Hematopoietic multipotent progenitor cell treated with erythropoietin and hydrocortisone succinate and interleukin-3 and kit ligand, for 8 days (in vitro differentiated cells): ENCODE measurements around the gene PDPK1.
"Not testable (repeated sequence)": the region's sequence is repeated elsewhere in the genome, so short reads cannot be mapped to it uniquely, and the experiment has no call there.

Source experiments
- DNase-seq: peaks from one replicate; pipeline ENCODE4 v3.0.0-alpha.2; 2015

The PDPK1 gene

GRCh38 chr16:2550283-2550878, 12.6 kb downstream of the PDPK1 start:
- DNase-seq = not testable (repeated sequence)

- DNase-seq = not testable (repeated sequence)
Measured at GRCh38 chr16:2551420-2551889, 13.6 kb downstream of the PDPK1 start.

DNA sequence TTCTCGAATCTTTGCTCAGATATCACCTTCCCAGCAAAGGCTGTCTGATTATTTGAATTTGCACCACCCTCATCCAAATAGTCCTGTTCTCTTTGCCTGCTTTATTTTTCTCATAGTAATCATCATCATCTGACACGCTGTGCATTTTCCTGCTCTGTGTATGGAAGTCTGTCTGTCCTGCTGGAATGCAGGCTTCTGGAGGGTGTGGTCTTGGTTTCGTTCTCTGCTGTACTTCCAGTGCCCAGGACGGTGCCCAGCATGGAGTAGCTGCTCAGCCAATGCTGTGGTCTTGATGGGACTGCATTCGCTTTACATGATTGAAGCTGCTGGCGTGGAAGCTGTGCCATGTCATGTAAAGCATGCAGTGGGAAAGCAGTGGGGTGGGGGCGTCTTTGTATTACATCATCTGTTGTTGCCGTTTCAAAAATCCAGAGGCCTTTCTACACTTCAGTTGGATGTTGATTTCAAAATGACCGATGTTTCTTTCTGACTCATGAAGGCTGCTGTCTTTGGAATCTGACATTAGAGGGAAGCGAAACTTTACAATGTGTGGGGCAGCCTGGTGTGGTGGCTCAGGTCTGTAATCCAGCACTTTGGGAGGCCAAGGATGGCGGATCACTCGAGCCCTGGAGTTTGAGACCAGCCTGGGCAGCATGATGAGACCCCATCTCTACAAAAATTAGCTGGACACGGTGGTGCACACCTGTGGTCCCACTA, 17.0 kb downstream of the PDPK1 start:
- not testable (repeated sequence) for DNase-seq

DNA sequence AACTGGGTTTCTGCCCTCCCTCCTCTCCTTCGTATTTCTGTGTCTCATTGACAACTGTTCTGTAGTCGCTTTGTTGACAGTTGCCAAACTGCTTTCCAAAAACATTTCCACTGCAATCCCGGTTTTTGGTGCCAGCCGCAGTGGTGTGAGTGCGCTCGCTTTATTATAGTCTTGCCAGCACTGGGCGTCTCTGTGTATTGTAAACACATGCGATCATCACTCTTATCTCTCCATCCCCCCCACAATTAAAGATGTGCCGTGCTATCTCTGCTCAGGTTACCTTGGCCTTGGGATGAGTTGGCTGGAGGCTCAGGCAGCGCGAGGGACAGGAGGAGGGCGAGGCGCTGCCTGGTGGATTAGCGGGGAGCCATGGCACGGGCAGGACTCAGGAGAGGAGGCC, 19.3 kb downstream of the PDPK1 start:
- DNase-seq = not testable (repeated sequence)

DNA sequence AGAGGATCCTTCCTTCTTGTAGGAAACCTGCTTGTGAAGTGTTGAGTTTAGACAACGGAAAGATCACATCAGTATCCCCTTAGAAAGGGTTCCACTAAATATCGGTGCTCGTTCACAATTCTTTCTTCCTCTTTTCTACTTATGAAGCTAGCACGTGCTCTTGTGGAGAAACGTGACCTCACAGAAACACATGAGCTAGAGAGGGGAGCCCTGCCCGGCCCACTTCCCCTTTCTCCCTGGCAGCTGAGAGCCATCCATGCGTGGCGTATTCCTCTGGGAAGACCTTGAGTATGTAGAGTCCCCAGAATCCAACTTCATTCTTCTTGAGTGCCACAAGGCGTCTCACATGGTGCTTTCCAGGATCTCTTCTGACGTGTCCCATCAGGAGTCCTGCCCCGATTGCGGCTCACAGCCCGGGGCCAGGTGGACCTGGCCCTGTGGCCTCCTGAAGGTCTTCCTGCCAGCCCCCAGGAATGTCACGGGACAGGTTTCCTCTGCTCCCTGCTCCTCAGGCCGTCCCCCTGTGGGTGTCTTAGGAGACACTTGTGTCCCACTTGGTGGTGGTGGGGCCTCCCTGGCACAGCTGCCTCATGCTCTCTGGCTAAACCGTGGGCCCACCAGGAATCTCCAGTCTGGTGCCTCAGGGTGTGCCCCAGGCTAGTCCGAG, 22.4 kb downstream of the PDPK1 start:
- not testable (repeated sequence) for DNase-seq

GRCh38 chr16:2560798-2561133, 22.9 kb downstream of the PDPK1 start:
- not testable (repeated sequence) for DNase-seq

DNA sequence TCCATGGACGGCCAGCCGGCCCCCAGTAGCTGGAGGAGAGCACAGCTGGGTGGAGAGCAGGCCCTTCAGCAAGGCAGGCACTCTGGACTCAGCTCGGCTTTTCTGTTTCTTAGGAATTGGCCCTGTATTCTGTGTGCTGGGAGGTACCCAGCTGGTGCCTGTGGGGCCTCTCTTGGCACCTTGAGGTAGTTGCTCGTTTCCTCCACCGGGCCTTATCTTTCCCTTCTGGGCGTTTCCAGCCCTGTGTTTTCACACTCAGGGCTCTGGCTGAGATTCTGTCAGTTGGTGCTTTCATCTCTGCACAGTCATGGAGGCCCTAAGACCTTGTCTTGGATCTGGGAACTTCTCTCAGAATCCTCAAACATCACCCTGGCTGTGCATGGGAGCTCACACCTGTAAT, 29.7 kb downstream of the PDPK1 start:
- DNase-seq = not testable (repeated sequence)

DNA sequence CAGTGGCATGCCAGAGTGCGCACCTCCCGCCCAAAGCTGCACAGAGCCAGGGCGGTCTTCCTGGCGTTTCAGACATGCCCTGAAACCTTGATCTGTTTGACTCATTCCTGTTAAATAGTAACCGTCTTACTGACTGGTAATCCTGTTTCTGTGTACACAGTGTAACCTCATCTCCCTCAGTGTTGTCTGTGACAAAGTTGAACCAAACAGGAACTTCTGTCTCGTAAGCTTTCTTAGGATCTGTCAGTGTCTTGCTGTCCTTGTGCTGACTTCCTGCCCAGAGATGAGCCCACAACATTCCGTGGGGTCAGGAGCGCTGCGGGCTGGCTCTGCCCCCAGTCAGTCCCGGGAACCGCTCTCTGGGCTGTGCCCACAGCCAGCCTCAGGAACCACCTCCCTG, 30.8 kb downstream of the PDPK1 start:
- not testable (repeated sequence) for DNase-seq

DNA sequence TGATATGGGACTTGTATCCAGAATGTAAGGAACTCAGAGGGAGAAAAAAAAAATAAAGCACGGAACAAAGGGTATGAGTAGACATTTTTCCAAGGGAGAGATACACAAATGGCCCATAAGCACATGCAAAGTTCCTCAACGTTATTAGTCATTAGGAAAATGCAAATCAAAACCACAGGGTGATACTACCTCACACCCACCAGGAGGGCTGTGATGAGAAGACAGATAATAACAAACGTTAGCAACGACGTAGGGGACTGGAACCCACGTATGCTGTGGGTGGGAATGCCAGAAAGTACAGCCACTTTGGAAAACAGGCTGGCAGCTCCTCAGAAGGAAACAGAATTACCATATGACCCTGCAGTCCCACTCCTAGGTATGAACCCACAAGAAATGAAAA, 34.9 kb downstream of the PDPK1 start:
- not testable (repeated sequence) for DNase-seq

- not testable (repeated sequence) for DNase-seq
Measured at GRCh38 chr16:2575839-2576238, 38.0 kb downstream of the PDPK1 start.

- DNase-seq = not testable (repeated sequence)
Measured at GRCh38 chr16:2577044-2577443, 39.2 kb downstream of the PDPK1 start.

GRCh38 chr16:2578905-2579304, 41.1 kb downstream of the PDPK1 start:
- DNase-seq = not testable (repeated sequence)

DNA sequence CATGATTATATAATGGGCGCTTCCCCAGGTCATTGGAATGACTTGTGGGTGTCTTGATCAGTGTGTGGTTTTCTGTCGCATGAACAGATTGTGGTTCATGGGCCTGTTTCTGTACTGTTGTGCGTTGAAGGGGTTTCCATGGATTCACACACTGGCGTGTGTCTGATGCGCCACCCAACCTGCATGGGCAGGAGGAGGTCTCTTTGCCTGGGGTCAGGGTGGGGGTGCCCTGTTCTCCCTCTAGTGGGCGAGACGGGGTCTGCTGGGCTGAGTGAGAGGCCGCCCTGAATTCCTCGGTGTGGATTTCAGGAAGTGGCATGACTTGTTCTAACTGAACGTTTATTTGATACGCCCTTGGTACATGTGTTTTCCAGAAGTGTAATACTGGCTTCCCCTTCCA, 42.3 kb downstream of the PDPK1 start:
- DNase-seq = peak; percentile 44

GRCh38 chr16:2580818-2581217, 43.0 kb downstream of the PDPK1 start:
- not testable (repeated sequence) for DNase-seq

GRCh38 chr16:2584729-2585650, 47.2 kb downstream of the PDPK1 start:
- DNase-seq = no peak

DNA sequence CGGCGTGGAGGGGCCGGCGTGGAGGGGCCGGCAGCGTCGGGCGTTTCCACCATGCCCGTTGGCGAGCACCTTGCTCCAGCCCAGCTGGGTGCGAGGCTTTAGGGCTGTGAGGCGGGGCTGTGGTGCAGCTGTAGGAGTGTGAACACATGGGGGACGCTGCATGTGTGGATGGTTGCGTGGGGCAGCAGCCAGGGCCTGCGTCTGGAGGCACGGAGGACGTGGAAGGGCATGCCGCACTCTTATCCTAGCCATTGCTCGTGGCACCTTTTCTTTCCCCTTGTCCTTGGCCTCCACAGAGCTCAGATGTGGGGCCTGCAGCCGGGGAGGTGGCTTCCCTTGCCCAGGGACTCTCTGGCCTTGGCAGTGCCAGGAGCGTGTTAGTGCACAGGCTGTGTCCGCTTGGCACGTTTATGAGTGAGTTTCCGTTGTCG, 47.8 kb downstream of the PDPK1 start:
- no peak for DNase-seq

DNA sequence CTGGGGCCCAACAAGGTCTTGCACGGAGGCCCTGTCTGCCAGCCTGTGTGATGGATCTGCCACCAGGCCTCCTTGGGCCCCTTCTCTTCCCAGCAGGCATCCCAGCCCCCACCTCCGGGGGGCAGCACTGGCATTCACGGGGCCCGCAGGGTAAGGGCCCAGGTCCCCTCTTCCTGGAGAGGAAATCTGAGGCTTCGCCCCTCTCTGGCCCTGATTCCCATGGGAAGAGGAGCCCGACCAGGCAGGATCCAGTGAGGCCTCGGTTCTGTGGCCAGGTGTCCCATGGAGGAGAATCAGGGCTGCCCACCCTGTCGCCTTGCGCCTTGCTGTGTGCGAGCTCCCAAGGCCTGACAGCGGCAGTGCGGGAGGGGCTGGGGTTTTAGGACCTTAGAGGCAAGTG, 48.4 kb downstream of the PDPK1 start:
- DNase-seq = no peak

GRCh38 chr16:2586901-2587480, 49.2 kb downstream of the PDPK1 start:
- DNase-seq = no peak

GRCh38 chr16:2587891-2588565, 50.2 kb downstream of the PDPK1 start:
- DNase-seq = no peak

GRCh38 chr16:2591476-2592240, 53.8 kb downstream of the PDPK1 start:
- DNase-seq = no peak

DNA sequence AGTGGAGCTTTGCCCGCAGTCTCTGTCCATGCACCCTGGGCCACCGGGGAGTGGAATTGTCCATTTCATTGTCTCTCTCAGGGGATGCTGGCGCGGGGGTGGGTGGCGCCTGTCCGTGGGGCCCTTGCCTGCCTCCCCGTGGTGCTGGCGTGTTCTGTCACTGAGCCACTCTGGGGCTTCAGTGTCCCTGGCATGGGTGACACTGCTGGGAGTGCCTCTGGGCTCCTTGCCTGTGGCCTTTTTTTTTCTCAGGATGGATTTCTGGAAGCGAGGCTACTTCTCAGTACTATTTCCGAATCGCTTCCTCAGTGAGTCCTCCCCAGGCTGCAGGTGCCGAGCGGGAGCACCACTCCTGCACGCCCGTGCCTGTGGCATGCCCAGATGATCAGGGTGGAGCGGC, 55.0 kb downstream of the PDPK1 start:
- DNase-seq = no peak
